Right lobe of liver (tissue), 4 donors: ENCODE measurements around the gene ZRANB1.

Experiments used
- POLR2A ChIP-seq: fragments of 450-650 bp; IDR thresholded peaks from one replicate; pipeline ENCODE4 v1.6.1; 2017; ENCODE audit warnings: antibody characterized with exemption, mild to moderate bottlenecking
- TF ChIP-seq, protein P1 (sequence below), 4 donors: fragments of 200-600 bp in 3 of 4; fragments of 450-650 bp in 1 of 4; IDR thresholded peaks; one replicate each; pipeline versions ENCODE4 v1.5.1 to v1.8.0; 2016 to 2022; ENCODE audit warnings: antibody characterized with exemption in 4 of 4, mild to moderate bottlenecking in 2 of 4
- donor health status: DM: no; HTN: no; CAD: no.
- donor health status: DM: no; HTN: no; CAD: no.
- donor health status: DM: no; HTN: yes; CAD: no.

DNA sequence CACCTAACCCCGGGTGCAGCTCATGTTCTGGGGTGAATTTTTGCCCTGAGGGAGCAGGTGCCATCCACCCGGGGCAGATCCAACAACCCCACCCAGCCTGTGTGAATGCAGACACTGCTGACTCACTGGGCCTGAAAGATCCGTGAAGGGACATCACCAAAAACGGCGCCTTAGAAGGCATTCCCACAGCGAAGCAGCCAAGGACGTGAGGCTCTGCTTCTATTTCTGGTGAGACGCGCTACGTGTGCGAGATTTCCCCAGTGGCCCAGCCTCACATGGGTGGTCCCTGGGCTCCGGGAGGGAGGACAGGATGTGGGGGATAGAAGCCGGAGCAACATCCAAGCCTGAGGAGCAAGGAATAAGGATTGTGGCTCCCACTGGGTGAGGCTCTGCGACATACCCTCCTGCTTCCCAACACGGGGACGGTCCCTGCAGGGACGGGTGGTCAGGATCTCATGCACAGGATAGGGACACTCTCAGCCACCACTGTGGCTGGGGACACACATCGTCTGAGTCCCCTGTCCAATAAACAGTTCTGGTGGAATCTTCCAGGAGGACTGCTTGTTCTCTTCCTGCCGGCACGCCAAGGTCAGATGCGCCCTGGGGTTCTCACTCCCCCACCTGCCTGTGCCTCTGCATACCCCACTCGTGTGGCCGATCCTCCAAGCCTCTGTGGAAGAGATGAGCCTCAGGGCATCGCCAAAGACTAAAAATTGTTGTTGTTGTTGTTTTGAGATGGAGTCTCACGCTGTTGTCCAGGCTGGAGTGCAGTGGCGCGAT, 70.2 kb downstream of the ZRANB1 start:
- TF ChIP-seq, protein P1, sequence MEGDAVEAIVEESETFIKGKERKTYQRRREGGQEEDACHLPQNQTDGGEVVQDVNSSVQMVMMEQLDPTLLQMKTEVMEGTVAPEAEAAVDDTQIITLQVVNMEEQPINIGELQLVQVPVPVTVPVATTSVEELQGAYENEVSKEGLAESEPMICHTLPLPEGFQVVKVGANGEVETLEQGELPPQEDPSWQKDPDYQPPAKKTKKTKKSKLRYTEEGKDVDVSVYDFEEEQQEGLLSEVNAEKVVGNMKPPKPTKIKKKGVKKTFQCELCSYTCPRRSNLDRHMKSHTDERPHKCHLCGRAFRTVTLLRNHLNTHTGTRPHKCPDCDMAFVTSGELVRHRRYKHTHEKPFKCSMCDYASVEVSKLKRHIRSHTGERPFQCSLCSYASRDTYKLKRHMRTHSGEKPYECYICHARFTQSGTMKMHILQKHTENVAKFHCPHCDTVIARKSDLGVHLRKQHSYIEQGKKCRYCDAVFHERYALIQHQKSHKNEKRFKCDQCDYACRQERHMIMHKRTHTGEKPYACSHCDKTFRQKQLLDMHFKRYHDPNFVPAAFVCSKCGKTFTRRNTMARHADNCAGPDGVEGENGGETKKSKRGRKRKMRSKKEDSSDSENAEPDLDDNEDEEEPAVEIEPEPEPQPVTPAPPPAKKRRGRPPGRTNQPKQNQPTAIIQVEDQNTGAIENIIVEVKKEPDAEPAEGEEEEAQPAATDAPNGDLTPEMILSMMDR (IDR thresholded peaks at IDR 0.05) = no peak
- TF ChIP-seq POLR2A = no peak
